ENCODE results near the gene PCID2.

DNA sequence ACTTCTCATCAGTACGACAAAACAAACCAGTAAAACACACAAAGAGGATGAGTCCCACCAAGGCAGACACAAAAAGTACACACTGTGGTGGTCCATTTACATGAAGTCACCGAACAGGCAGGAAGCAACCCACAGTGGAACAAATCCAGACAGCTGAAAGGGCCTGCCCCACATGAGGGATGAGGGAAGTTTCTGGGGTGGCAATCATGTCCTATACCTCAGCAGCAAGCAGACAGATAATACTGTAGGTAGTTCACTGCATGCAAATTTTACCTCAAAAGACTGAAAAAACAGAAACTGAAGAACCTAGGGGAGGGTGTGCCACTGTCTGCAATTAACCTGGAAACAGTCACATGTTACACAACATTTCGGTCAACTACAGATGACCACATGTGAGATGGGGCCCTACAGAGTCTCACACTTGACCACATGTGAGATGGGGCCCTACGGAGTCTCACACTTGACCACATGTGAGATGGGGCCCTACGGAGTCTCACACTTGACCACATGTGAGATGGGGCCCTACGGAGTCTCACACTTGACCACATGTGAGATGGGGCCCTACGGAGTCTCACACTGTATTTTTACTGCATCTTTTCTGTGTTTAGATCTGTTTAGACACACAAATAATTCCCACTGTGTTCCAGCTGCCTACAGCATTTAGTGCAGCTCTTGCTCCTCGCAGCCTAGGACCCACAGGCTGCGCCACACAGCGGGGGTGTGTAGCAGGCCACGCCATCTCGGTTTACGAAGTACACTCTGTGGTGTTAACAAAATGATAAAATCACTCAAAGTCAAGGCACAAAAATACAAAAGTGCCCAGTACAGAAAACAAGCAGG is 22.2 kb downstream of the PCID2 start:
- TF ChIP-seq, protein P1, sequence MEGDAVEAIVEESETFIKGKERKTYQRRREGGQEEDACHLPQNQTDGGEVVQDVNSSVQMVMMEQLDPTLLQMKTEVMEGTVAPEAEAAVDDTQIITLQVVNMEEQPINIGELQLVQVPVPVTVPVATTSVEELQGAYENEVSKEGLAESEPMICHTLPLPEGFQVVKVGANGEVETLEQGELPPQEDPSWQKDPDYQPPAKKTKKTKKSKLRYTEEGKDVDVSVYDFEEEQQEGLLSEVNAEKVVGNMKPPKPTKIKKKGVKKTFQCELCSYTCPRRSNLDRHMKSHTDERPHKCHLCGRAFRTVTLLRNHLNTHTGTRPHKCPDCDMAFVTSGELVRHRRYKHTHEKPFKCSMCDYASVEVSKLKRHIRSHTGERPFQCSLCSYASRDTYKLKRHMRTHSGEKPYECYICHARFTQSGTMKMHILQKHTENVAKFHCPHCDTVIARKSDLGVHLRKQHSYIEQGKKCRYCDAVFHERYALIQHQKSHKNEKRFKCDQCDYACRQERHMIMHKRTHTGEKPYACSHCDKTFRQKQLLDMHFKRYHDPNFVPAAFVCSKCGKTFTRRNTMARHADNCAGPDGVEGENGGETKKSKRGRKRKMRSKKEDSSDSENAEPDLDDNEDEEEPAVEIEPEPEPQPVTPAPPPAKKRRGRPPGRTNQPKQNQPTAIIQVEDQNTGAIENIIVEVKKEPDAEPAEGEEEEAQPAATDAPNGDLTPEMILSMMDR (IDR thresholded peaks at IDR 0.05; ENCODE audit: low read depth, low read length): no peak
- no peak for TF ChIP-seq EZH2phosphoT487 (IDR thresholded peaks at IDR 0.05; ENCODE audit: low read depth)
